Mammary epithelial cell (primary cell): ENCODE data around the gene FIGN.

Source experiments
- EZH2 ChIP-seq: IDR thresholded peaks from 2 replicates; pipeline ENCODE4 v1.6.1; 2012; ENCODE audit warnings: low read length, inconsistent platforms, borderline replicate concordance
- TF ChIP-seq, protein P1 (sequence below), 2 donors: IDR thresholded peaks in 1 of 2; conservative IDR thresholded peaks in 1 of 2; 2 replicates each; pipeline ENCODE4 v1.5.1; 2011 to 2012; ENCODE audit warnings: inconsistent platforms in 2 of 2, low read length in 2 of 2, mild to moderate bottlenecking in 2 of 2, control low read depth in 1 of 2, low read depth in 1 of 2; ENCODE audit not compliant: insufficient read depth in 1 of 2; ENCODE audit errors: extremely low read depth in 1 of 2

GRCh38 chr2:163658556-163658955 lies 77.3 kb downstream of the FIGN start:
- TF ChIP-seq, protein P1, sequence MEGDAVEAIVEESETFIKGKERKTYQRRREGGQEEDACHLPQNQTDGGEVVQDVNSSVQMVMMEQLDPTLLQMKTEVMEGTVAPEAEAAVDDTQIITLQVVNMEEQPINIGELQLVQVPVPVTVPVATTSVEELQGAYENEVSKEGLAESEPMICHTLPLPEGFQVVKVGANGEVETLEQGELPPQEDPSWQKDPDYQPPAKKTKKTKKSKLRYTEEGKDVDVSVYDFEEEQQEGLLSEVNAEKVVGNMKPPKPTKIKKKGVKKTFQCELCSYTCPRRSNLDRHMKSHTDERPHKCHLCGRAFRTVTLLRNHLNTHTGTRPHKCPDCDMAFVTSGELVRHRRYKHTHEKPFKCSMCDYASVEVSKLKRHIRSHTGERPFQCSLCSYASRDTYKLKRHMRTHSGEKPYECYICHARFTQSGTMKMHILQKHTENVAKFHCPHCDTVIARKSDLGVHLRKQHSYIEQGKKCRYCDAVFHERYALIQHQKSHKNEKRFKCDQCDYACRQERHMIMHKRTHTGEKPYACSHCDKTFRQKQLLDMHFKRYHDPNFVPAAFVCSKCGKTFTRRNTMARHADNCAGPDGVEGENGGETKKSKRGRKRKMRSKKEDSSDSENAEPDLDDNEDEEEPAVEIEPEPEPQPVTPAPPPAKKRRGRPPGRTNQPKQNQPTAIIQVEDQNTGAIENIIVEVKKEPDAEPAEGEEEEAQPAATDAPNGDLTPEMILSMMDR (conservative IDR thresholded peaks at IDR 0.05 in 1 of 2, IDR thresholded peaks at IDR 0.05 in 1 of 2; ENCODE audit: extremely low read depth in 1 of 2, insufficient read depth in 1 of 2, low read depth in 1 of 2, low read length in 2 of 2), result no peak
- TF ChIP-seq EZH2, result no peak
